Heart right ventricle (tissue), 16 donors: ENCODE measurements around the gene LMTK3. TPM values are rescaled to one million over a fixed set of nuclear protein-coding genes. Genes with fewer than 3 reads are reported as not detected.
A peak's percentile ranks its signal among the peaks of the same experiment; 100 is the strongest.

Experiments used
- ATAC-seq, 8 donors: fragments of 200-7000 bp; cut with Tn5 transposase; one replicate each; pipeline ENCODE4 v1.9.1; 2020; ENCODE audit warnings: mild to moderate bottlenecking in 8 of 8, moderate library complexity in 8 of 8, moderate number of reproducible peaks in 1 of 8
- DNase-seq, 2 donors: peaks; one replicate each; pipeline ENCODE4 v3.0.0-alpha.2; 2020
- H3K27ac ChIP-seq, 10 donors: fragments of 200-600 bp; sonication (generic) in 2 of 10; one replicate each; pipeline versions ENCODE4 v1.5.0 to v1.8.0; 2020 to 2022; ENCODE audit warnings: mild to moderate bottlenecking in 3 of 10
- H3K27me3 ChIP-seq, 7 donors: fragments of 200-600 bp; one replicate each; pipeline ENCODE4 v1.8.0; 2021 to 2022; ENCODE audit warnings: mild to moderate bottlenecking in 2 of 7
- H3K36me3 ChIP-seq, 9 donors: fragments of 200-600 bp; sonication (generic) in 1 of 9; one replicate each; pipeline versions ENCODE4 v1.5.0 to v1.8.0; 2020 to 2022; ENCODE audit warnings: mild to moderate bottlenecking in 2 of 9
- H3K4me1 ChIP-seq, 9 donors: fragments of 200-600 bp; sonication (generic) in 1 of 9; one replicate each; pipeline versions ENCODE4 v1.5.0 to v1.8.0; 2020 to 2022; ENCODE audit warnings: mild to moderate bottlenecking in 4 of 9
- H3K4me3 ChIP-seq, 10 donors: fragments of 200-600 bp; sonication (generic) in 2 of 10; one replicate each; pipeline versions ENCODE4 v1.5.0 to v1.8.0; 2020 to 2022; ENCODE audit warnings: mild to moderate bottlenecking in 7 of 10, moderate library complexity in 2 of 10
- H3K9me3 ChIP-seq, 11 donors: fragments of 200-600 bp in 10 of 11; sonication (generic) in 2 of 11; one replicate each; pipeline versions ENCODE4 v1.5.0 to v1.8.0; 2013 to 2022; ENCODE audit warnings: mild to moderate bottlenecking in 2 of 11, control low read depth in 1 of 11, moderate library complexity in 1 of 11
- WGBS, 2 donors: extraction: QIAGEN DNeasy Blood & Tissue Kit; methylation state at CpG; one replicate each; pipeline ENCODE4 v1.1.7; 2013; ENCODE audit warnings: inconsistent platforms in 1 of 2; 5-methylcytosine and 5-hydroxymethylcytosine counted together
- intact Hi-C, 10 donors: fragments of 100-400 bp; cut with DNase I; formaldehyde crosslinking; loops; one replicate each; pipeline versions ENCODE4 v1.11.1 to v1.14.2; 2022
- polyA plus RNA-seq, 2 donors: library from polyadenylated mRNA; stranded (reverse); fragments of 200-250 nt; gene quantifications; one replicate each; pipeline ENCODE4 v1.2.3, GENCODE V29; 2013
- total RNA-seq, 10 donors: library from RNA; stranded (reverse); fragmentation: NEBNext Ultra II Directional in 3 of 10; extraction: Animal tissue kit (Norgen Biotek cat#: 25700) in 3 of 10; gene quantifications; one replicate each; pipeline versions ENCODE4 v1.2.1 to v1.2.4, GENCODE V29; 2021 to 2023
- TF ChIP-seq, protein P1 (sequence below), 9 donors: fragments of 200-600 bp; sonication (generic) in 2 of 9; IDR thresholded peaks; one replicate each; pipeline versions ENCODE4 v1.5.0 to v1.8.0; 2021 to 2022; ENCODE audit warnings: antibody characterized with exemption in 9 of 9, mild to moderate bottlenecking in 5 of 9, moderate library complexity in 1 of 9
- donor health status: Arrhythmogenic right ventricular cardiomyopathy.
- donor health status: ischemic (EF 13 %, LVEDD 7.1; RV severe dilation, severe dysfunction).
- donor health status: healthy with polysubstance abuse.
- donor health status: DM: no; HTN: yes; CAD: no.
- donor health status: DM: no; HTN: no; CAD: no.
- donor health status: ischemic (EF 25% LVEDD 6.9; RV normal size, moderate dysfunction).
- donor health status: ischemic (EF 25% LVEDD 5.7; RV mildly dilated, moderate dysfunction).
- donor health status: healthy.
- donor health status: DM: yes; HTN: yes; CAD: no.
- donor health status: Ischemic cardiomyopathy.
- donor health status: ischemic (EF 35%, LVEDD 5.7; RV mildly dilated, moderate dysfunction).
- donor health status: nonischemic (EF 11% LVEDD 7.7; RV severe dilation, severe dysfunction).
- donor health status: DM: yes; HTN: yes; CAD: no.
- donor health status: PGD.
- donor health status: ischemic (EF 29% LVEDD 5.4; RV normal size, mild dysfunction).
- donor health status: nonischemic (EF 23%, LVEDD 6.1; RV moderate dilation, normal function).

Gene LMTK3
- total and polyA plus RNA-seq, 12 donors: 0.12 to 1.5 (median 0.88) TPM

DNA sequence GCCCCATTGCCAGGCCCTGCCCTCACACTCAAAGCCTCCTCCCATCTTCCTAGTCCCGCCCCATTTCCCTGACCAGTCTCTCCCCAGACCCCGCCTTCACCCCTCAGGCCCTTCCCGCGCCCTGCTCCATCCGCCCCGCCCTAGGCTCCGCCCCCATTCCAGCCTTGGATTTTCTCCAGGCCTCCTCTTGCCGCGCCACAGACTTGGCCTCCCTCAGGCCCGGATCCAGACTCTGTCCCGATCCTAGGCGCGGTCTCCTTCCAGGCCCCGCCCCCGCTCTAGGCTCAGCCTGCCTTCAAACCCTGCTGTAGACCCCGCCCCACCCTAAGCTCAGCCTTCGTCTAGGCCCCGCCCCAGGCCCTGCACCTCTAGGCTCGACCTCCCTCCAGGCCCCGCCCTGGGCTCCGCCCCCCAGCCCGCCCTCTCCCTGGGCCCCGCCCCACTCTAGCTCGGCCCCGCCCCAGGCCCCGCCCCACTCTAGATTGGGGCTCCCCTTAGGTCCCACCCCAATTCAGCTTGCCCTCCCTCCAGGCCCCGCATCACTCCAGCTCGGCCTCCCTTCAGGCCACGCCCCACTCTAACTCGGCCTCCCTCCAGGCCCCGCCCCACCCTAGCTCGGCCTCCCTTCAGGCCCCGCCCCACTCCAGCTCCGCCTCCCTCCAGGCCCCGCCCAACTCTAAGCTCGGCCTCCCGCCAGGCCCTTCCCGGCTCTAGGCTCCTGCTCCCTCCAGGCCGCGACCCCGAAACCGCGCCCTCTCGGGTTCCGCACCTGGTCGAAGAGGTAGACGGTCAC, 18.5 kb downstream of the LMTK3 start:
- DNase-seq: peak; percentile 95
- peaks cover 0 to 62% (median 18%) of the 10 kb centered on the region in 7 donors for H3K27me3 ChIP-seq
- TF ChIP-seq, protein P1, sequence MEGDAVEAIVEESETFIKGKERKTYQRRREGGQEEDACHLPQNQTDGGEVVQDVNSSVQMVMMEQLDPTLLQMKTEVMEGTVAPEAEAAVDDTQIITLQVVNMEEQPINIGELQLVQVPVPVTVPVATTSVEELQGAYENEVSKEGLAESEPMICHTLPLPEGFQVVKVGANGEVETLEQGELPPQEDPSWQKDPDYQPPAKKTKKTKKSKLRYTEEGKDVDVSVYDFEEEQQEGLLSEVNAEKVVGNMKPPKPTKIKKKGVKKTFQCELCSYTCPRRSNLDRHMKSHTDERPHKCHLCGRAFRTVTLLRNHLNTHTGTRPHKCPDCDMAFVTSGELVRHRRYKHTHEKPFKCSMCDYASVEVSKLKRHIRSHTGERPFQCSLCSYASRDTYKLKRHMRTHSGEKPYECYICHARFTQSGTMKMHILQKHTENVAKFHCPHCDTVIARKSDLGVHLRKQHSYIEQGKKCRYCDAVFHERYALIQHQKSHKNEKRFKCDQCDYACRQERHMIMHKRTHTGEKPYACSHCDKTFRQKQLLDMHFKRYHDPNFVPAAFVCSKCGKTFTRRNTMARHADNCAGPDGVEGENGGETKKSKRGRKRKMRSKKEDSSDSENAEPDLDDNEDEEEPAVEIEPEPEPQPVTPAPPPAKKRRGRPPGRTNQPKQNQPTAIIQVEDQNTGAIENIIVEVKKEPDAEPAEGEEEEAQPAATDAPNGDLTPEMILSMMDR (IDR thresholded peaks at IDR 0.05): no peak
- intact Hi-C loops: loop anchor here in 6 of 10 donors (1.0 to 10.0 kb wide), 6 partner anchors 24 to 228 kb away; partner anchors contain the start of gene CYTH2 (in 1 of the 6)
- no peaks in the 10 kb centered on the region for H3K36me3 ChIP-seq
- H3K9me3 ChIP-seq: no peaks in the 10 kb centered on the region
- WGBS, 2 donors: 2% methylated on average over 44 to 47 of the region's 47 CpGs
- H3K27ac ChIP-seq: peak overlapping the region in 9 of 10 donors; percentile 25 to 83 (median 67)
- ATAC-seq: peak; percentile 86 to 94 (median 89)
- H3K4me1 ChIP-seq: peaks cover 2 to 52% (median 30%) of the 10 kb centered on the region in 9 donors
- H3K4me3 ChIP-seq: peak overlapping the region in 9 of 10 donors; percentile 25 to 62 (median 57)

DNA sequence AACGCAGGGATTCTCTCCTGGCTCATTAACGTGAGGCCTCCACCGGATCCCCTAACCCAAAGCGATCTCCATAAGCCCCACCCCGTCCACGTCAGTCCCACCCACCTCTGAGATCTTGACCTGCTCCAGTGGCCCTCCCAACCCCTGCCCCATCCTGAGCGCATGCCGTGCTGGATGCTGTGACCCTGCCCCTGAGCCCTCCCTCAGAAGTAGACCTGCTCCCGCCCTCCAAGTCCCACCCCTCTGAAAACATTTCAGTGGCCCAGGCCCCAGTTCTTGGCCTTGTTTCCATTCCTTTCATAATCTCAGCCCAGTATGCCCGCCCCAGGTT, 19.9 kb downstream of the LMTK3 start:
- Histone ChIP-seq H3K27me3 (peaks cover 0 to 49% (median 7%) of the 10 kb centered on the region in 7 donors), H3K4me3 (no peak overlapping the region), H3K27ac (no peak overlapping the region), H3K36me3 (no peaks in the 10 kb centered on the region), H3K9me3 (no peaks in the 10 kb centered on the region), H3K4me1 (peaks cover 4 to 48% (median 25%) of the 10 kb centered on the region in 9 donors)
- WGBS, 2 donors: 26 to 32% methylated on average over 10 of the region's 10 CpGs
- TF ChIP-seq, protein P1 (IDR thresholded peaks at IDR 0.05): no peak
- intact Hi-C loops: loop anchor here in 5 of 10 donors (5.0 to 10.0 kb wide), 4 partner anchors 91 to 227 kb away; no protein-coding TSS in a partner anchor
- DNase-seq (no peak), ATAC-seq (no peak)

DNA sequence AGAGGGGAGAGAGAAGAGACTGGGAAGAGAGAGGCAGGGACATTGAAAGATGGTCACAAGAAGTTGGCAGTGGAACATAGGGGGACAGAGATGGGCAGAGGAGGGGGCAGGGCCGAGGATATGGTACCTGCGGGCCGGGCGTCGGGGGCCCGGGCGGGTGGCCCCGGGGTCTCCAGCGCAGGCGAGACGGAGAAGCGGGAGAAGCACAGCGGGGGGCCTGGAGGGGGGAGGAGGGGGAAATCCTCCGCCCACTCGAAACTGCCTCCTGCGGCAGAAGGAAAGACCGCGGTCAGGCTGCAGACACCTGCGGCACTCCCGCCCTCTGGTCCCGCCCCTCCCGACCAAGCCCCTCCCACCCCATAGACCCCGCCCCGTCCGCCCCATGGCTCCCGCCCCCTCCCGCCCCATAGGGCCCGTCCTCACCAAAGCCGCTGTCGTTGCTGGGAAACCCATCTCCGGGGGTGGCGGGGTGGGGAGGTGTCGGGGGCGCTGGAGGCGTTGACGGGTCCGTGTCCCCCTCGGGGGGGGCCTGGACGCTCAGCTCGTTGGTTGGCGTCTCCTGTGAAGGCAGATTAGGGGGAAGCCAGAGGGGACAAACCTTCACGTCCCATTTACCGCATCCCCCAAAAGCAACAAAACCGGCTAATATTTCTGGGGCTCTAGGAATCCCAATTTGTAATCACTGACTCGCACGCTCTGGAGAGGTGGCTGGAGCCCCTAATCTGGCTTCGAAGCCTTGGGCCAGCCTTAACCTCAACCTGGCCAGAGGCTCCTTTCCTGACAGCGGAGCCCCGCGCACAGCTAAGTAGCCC, 20.4 kb downstream of the LMTK3 start:
- intact Hi-C loops: loop anchor here in 5 of 10 donors (5.0 to 10.0 kb wide), 4 partner anchors 91 to 226 kb away; no protein-coding TSS in a partner anchor
- H3K27me3 ChIP-seq: peaks cover 0 to 44% (median 7%) of the 10 kb centered on the region in 7 donors
- no peak for ATAC-seq

More for the DNA sequence above, 20.4 kb downstream of the LMTK3 start:
- Histone ChIP-seq H3K36me3 (no peaks in the 10 kb centered on the region), H3K4me3 (no peak overlapping the region), H3K9me3 (no peaks in the 10 kb centered on the region), H3K27ac (no peak overlapping the region), H3K4me1 (peaks cover 4 to 48% (median 25%) of the 10 kb centered on the region in 9 donors)
- no peak for DNase-seq
- WGBS, 2 donors: 6 to 9% methylated on average over 28 to 50 of the region's 50 CpGs
- TF ChIP-seq, protein P1 (IDR thresholded peaks at IDR 0.05): no peak
